HG03442 (cell line): Measurements from ENCODE around the gene HNF1B.

ENCODE experiments used
- ATAC-seq: cut with Tn5 transposase; IDR thresholded peaks from one replicate; pipeline ENCODE4 v1.9.1; 2021; ENCODE audit warnings: mild to moderate bottlenecking, moderate library complexity; ENCODE audit not compliant: unreplicated experiment

HNF1B gene

DNA sequence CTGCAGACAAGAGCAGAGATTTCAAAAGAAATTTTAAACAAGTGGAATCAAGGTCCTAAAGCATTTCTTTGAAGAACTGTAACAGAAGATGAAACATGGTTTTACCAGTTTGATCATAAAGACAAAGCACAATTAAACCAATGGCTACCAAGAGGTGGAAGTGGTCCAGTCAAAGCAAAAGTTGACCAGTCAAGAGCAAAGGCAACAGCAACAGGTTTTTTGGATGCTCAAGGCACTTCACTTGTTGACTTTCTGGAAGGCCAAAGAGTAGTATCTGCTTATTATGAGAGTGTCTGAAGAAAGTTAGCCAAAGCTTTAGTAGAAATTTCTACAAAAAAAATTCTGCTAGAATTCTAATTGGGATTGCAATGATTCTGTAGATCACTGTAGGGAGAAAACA, 106.9 kb downstream of the HNF1B start:
- no peak for ATAC-seq
